AG20443 (cell line): Measurements from ENCODE around the gene PARP8.
"Not testable (repeated sequence)": the region's sequence is repeated elsewhere in the genome, so short reads cannot be mapped to it uniquely, and the experiment has no call there.

Source experiments
- DNase-seq: peaks from one replicate; pipeline ENCODE4 v3.0.0; 2012; ENCODE audit warnings: low spot score, mixed read lengths

The PARP8 gene

GRCh38 chr5:50666261-50667022 lies at the start of gene PARP8:
Gene PARP8, plus strand, starts transcription at chr5:50666637. Its CDS starts 459 bp downstream, at chr5:50667096.
- DNase-seq, result peak; percentile 55

- no peak for DNase-seq
Observed at GRCh38 chr5:50623666-50624065, 42.8 kb upstream of the PARP8 start.

GRCh38 chr5:50634866-50635265 lies 31.6 kb upstream of the PARP8 start:
- DNase-seq, result not testable (repeated sequence)

GRCh38 chr5:50637576-50637975 lies 28.9 kb upstream of the PARP8 start:
- DNase-seq, result not testable (repeated sequence)

GRCh38 chr5:50646591-50646990 lies 19.8 kb upstream of the PARP8 start:
- no peak for DNase-seq

GRCh38 chr5:50647726-50648125 lies 18.7 kb upstream of the PARP8 start:
- no peak for DNase-seq

GRCh38 chr5:50653946-50654345 lies 12.5 kb upstream of the PARP8 start:
- no peak for DNase-seq

- no peak for DNase-seq
Observed at GRCh38 chr5:50655067-50655809, 11.2 kb upstream of the PARP8 start.

GRCh38 chr5:50655810-50656205 lies 10.6 kb upstream of the PARP8 start:
- no peak for DNase-seq

- DNase-seq, result no peak
Observed at GRCh38 chr5:50657044-50657443, 9.4 kb upstream of the PARP8 start.

GRCh38 chr5:50658246-50658645 lies 8.2 kb upstream of the PARP8 start:
- no peak for DNase-seq

- no peak for DNase-seq
Observed at GRCh38 chr5:50663636-50664035, 2.8 kb upstream of the PARP8 start.

- DNase-seq, result no peak
Observed at GRCh38 chr5:50665091-50665490, 1.3 kb upstream of the PARP8 start.

- DNase-seq, result not testable (repeated sequence)
Observed at GRCh38 chr5:50665761-50666202, 655 bp upstream of the PARP8 start.

- DNase-seq, result peak; percentile 58
Observed at GRCh38 chr5:50667023-50667652, 701 bp downstream of the PARP8 start.

GRCh38 chr5:50667653-50668595 lies 1.5 kb downstream of the PARP8 start:
- DNase-seq, result peak; percentile 44

GRCh38 chr5:50668636-50669035 lies 2.2 kb downstream of the PARP8 start:
- not testable (repeated sequence) for DNase-seq

GRCh38 chr5:50672663-50673062 lies 6.2 kb downstream of the PARP8 start:
- DNase-seq, result no peak

GRCh38 chr5:50673444-50673843 lies 7.0 kb downstream of the PARP8 start:
- DNase-seq, result not testable (repeated sequence)

GRCh38 chr5:50675385-50675784 lies 8.9 kb downstream of the PARP8 start:
- no peak for DNase-seq

- not testable (repeated sequence) for DNase-seq
Observed at GRCh38 chr5:50679554-50679953, 13.1 kb downstream of the PARP8 start.

- no peak for DNase-seq
Observed at GRCh38 chr5:50684721-50685120, 18.3 kb downstream of the PARP8 start.
